Nephron (organoid): ENCODE data around the gene IRF8.
"Not testable (repeated sequence)": the region's sequence is repeated elsewhere in the genome, so short reads cannot be mapped to it uniquely, and the experiment has no call there.

Experiments
- H3K27ac Mint-ChIP-seq, 3 experiments: 2 replicates each; pipeline ENCODE4 v1.8.0; 2020; ENCODE audit warnings: mixed read lengths in 3 of 3, mild to moderate bottlenecking in 2 of 3, moderate library complexity in 1 of 3
- H3K27me3 Mint-ChIP-seq: 2 replicates; pipeline ENCODE4 v1.8.0; 2021; ENCODE audit warnings: low read depth, mild to moderate bottlenecking, moderate library complexity, mixed read lengths
- H3K36me3 Mint-ChIP-seq: 2 replicates; pipeline ENCODE4 v1.8.0; 2020; ENCODE audit warnings: low read depth, mixed read lengths
- H3K4me1 Mint-ChIP-seq: 2 replicates; pipeline ENCODE4 v1.8.0; 2020; ENCODE audit warnings: mixed read lengths
- H3K4me3 Mint-ChIP-seq, 3 experiments: 2 replicates each; pipeline ENCODE4 v1.8.0; 2020; ENCODE audit warnings: mild to moderate bottlenecking in 3 of 3, mixed read lengths in 3 of 3, moderate library complexity in 2 of 3
- H3K9me3 Mint-ChIP-seq: 2 replicates; pipeline ENCODE4 v1.8.0; 2020; ENCODE audit warnings: mixed read lengths
- CTCF ChIP-seq, 3 experiments: fragments of 200-600 bp; sonication (generic); IDR thresholded peaks; one replicate each; pipeline ENCODE4 v1.5.0; 2021; ENCODE audit warnings: antibody characterized with exemption in 3 of 3; ENCODE audit not compliant: unreplicated experiment in 3 of 3

IRF8 gene

GRCh38 chr16:85872734-85873133 is 26.2 kb upstream of the IRF8 start:
- Mint-ChIP-seq H3K27ac (no peak overlapping the region), H3K27me3 (peaks cover 67% of the 10 kb centered on the region), H3K4me3 (no peak overlapping the region)

GRCh38 chr16:85873153-85873552 is 25.8 kb upstream of the IRF8 start:
- peaks cover 3% of the 10 kb centered on the region for H3K36me3 Mint-ChIP-seq
- H3K27ac Mint-ChIP-seq = no peak overlapping the region
- TF ChIP-seq CTCF (IDR thresholded peaks at IDR 0.05; ENCODE audit: unreplicated experiment in 3 of 3) = no peak
- peaks cover 5% of the 10 kb centered on the region for H3K4me1 Mint-ChIP-seq
- H3K4me3 Mint-ChIP-seq = no peak overlapping the region
- H3K9me3 Mint-ChIP-seq = peaks cover 15% of the 10 kb centered on the region
- peaks cover 63% of the 10 kb centered on the region for H3K27me3 Mint-ChIP-seq

More at GRCh38 chr16:85872734-85873133, 26.2 kb upstream of the IRF8 start:
- no peak for TF ChIP-seq CTCF (IDR thresholded peaks at IDR 0.05; ENCODE audit: unreplicated experiment in 3 of 3)
- Mint-ChIP-seq H3K4me1 (peaks cover 5% of the 10 kb centered on the region), H3K9me3 (peaks cover 19% of the 10 kb centered on the region), H3K36me3 (peaks cover 3% of the 10 kb centered on the region)

DNA sequence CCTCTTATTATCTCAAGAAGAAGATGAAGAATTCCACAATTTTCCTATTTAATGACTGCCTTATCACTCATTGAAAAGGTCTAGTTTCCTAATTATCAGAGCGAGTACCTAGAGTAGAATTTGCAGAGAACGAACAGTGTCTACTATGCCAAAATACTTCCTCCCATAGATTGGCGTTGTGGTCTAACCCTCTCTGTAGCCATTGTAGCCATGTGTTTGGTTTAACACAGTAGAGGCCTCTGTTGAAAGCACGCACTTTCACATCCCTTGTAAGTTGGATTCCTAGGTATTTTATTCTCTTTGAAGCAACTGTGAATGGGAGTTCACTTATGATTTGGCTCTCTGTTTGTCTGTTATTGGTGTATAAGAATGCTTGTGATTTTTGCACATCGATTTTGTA is 24.9 kb upstream of the IRF8 start:
- not testable (repeated sequence) for H3K27ac Mint-ChIP-seq, H3K4me3 Mint-ChIP-seq, H3K4me1 Mint-ChIP-seq, H3K36me3 Mint-ChIP-seq
- H3K9me3 Mint-ChIP-seq = peaks cover 13% of the 10 kb centered on the region
- H3K27me3 Mint-ChIP-seq = peaks cover 60% of the 10 kb centered on the region

- peaks cover 10% of the 10 kb centered on the region for H3K9me3 Mint-ChIP-seq
Measured at GRCh38 chr16:85878407-85878806, 20.6 kb upstream of the IRF8 start.

DNA sequence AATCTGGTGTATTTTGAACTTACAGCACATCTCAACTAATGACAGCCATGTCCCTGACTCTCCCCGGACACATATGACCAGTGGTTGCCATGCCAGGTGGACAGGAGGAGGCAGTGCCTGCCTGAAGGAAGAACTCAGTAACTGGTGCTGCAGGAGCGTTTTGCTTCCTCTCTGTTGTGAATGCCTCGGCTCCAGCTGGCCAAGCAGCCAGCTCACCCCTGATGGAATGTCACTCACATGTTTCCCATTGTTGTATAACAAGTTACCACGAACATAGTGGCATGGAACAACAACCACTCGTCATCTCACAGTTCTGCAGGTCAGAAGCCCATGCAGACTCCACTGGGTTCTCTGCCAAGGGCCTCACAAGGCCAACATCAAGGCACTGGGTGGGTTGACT is 20.1 kb upstream of the IRF8 start:
- peaks cover 10% of the 10 kb centered on the region for H3K9me3 Mint-ChIP-seq
- H3K4me3 Mint-ChIP-seq = no peak overlapping the region
- H3K27ac Mint-ChIP-seq = no peak overlapping the region
- H3K27me3 Mint-ChIP-seq = peaks cover 71% of the 10 kb centered on the region
- H3K36me3 Mint-ChIP-seq = no peaks in the 10 kb centered on the region
- no peak for TF ChIP-seq CTCF (IDR thresholded peaks at IDR 0.05; ENCODE audit: unreplicated experiment in 3 of 3)
- H3K4me1 Mint-ChIP-seq = no peaks in the 10 kb centered on the region

More at GRCh38 chr16:85878407-85878806, 20.6 kb upstream of the IRF8 start:
- H3K4me1 Mint-ChIP-seq = no peaks in the 10 kb centered on the region
- no peak overlapping the region for H3K27ac Mint-ChIP-seq
- no peak overlapping the region for H3K4me3 Mint-ChIP-seq
- TF ChIP-seq CTCF (IDR thresholded peaks at IDR 0.05; ENCODE audit: unreplicated experiment in 3 of 3) = no peak
- no peaks in the 10 kb centered on the region for H3K36me3 Mint-ChIP-seq
- peaks cover 67% of the 10 kb centered on the region for H3K27me3 Mint-ChIP-seq

DNA sequence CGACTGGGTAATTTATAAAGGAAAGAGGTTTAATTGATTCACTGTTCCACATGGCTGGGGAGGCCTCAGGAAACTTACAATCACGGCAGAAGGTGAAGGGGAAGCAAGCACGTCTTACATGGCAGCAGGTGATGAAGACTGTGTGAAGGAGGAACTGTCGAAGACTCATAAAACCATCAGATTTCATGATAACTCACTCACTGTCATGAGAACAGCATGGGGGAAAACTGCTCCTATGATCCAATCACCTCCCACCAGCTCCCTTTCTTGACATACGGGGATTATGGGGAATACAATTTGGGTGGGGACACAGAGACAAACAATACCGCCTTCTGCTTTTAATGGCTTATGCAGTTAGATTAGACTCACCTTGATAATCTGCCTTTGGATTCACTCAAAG is 19.4 kb upstream of the IRF8 start:
- H3K4me3 Mint-ChIP-seq = no peak overlapping the region
- TF ChIP-seq CTCF (IDR thresholded peaks at IDR 0.05; ENCODE audit: unreplicated experiment in 3 of 3) = no peak

More for the DNA sequence above, 19.4 kb upstream of the IRF8 start:
- Mint-ChIP-seq H3K27ac (no peak overlapping the region), H3K36me3 (no peaks in the 10 kb centered on the region), H3K9me3 (peaks cover 10% of the 10 kb centered on the region), H3K27me3 (peaks cover 71% of the 10 kb centered on the region), H3K4me1 (no peaks in the 10 kb centered on the region)
